Smooth muscle cell (in vitro differentiated cells): ENCODE results near the gene ZSCAN29. TPM values are rescaled to one million over a fixed set of nuclear protein-coding genes. Genes with fewer than 3 reads are reported as not detected.

Experiments used
- DNase-seq: peaks from one replicate; lab custom pipeline; 2025; ENCODE audit not compliant: unreplicated experiment; lab: John Stamatoyannopoulos, UW
- H2AFZ ChIP-seq: fragments of 200-600 bp; sonication (generic); 2 replicates; pipeline ENCODE4 v1.6.0; 2016; ENCODE audit warnings: antibody characterized with exemption, low read depth, mild to moderate bottlenecking
- H3F3A ChIP-seq: fragments of 200-600 bp; sonication (generic); 2 replicates; pipeline ENCODE4 v1.6.0; 2017; ENCODE audit warnings: antibody characterized with exemption, low read depth
- H3K27ac ChIP-seq: fragments of 200-600 bp; sonication (generic); 2 replicates; pipeline ENCODE4 v1.5.1; 2016; ENCODE audit warnings: low read depth, mild to moderate bottlenecking
- H3K27me3 ChIP-seq: fragments of 200-600 bp; sonication (generic); 2 replicates; pipeline ENCODE4 v1.6.1; 2016; ENCODE audit warnings: low read depth, mild to moderate bottlenecking
- H3K36me3 ChIP-seq: fragments of 200-600 bp; sonication (generic); 2 replicates; pipeline ENCODE4 v1.5.1; 2016; ENCODE audit warnings: low read depth
- H3K4me1 ChIP-seq: fragments of 200-600 bp; sonication (generic); 2 replicates; pipeline ENCODE4 v1.5.1; 2016; ENCODE audit warnings: low read depth
- H3K4me2 ChIP-seq: fragments of 200-600 bp; sonication (generic); 2 replicates; pipeline ENCODE4 v1.6.0; 2016; ENCODE audit warnings: mild to moderate bottlenecking
- H3K4me3 ChIP-seq: fragments of 200-600 bp; sonication (generic); 2 replicates; pipeline ENCODE4 v1.5.1; 2016; ENCODE audit warnings: mild to moderate bottlenecking
- H3K79me2 ChIP-seq: fragments of 200-600 bp; sonication (generic); 2 replicates; pipeline ENCODE4 v1.6.0; 2016; ENCODE audit warnings: low read depth, mild to moderate bottlenecking
- H3K9ac ChIP-seq: fragments of 200-600 bp; sonication (generic); 2 replicates; pipeline ENCODE4 v1.6.0; 2016; ENCODE audit warnings: low read depth
- H3K9me3 ChIP-seq: fragments of 200-600 bp; sonication (generic); replicated peaks from 2 replicates; pipeline ENCODE4 v1.5.1; 2016; ENCODE audit warnings: low read depth
- H4K20me1 ChIP-seq: fragments of 200-600 bp; sonication (generic); 2 replicates; pipeline ENCODE4 v1.6.0; 2016; ENCODE audit warnings: low read depth
- WGBS: methylation state at CpG from one replicate; pipeline ENCODE4 v1.1.7; 2016; ENCODE audit warnings: low lambda C conversion rate; 5-methylcytosine and 5-hydroxymethylcytosine counted together
- polyA plus RNA-seq: library from polyadenylated mRNA; unstranded; fragments of >200 nt; fragmentation: Nextera tagmentation; extraction: Ambion mirVana; gene quantifications from 2 replicates; pipeline ENCODE4 v1.2.1, GENCODE V29; 2016
- total RNA-seq: library from RNA; depleted of rRNA; stranded (reverse); fragments of >200 nt; gene quantifications from 2 replicates; pipeline ENCODE4 v1.2.3, GENCODE V29; 2014
- TF ChIP-seq, protein P1 (sequence below): fragments of 200-600 bp; sonication (generic); IDR thresholded peaks from 2 replicates; pipeline ENCODE4 v1.5.1; 2017; ENCODE audit warnings: borderline replicate concordance, mild to moderate bottlenecking, antibody characterized with exemption; ENCODE audit not compliant: insufficient read depth, poor library complexity, severe bottlenecking

The ZSCAN29 gene
- total and polyA plus RNA-seq, 2 experiments from 2014 or later: 6.3 to 20.9 TPM

DNA sequence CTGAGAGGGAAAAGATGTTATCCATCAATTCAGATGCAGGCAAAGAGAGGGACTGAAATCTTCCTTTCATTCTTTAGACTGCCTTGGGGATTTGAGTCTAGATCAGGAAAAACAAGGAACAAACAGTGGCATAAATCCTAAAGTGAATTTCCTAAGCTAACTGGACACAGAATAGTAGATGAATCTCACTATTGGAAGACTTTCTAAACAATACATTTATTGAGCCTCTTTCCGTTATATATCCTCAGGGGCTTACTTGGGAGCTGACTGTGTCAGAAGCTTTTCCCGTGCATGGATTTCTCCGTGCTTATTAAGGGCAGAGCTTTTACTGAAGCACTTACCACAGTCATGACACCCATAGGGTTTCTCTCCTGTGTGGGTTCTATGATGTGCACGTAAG, 10.0 kb downstream of the ZSCAN29 start:
- H3K36me3 ChIP-seq: peaks cover 68% of the 10 kb centered on the region
- H3K9me3 ChIP-seq: peaks cover 50% of the 10 kb centered on the region
- WGBS: 84% methylated on average over 4 of the region's 4 CpGs
- H3K27ac ChIP-seq: no peak overlapping the region
- no peak overlapping the region for H3K4me2 ChIP-seq
- no peaks in the 10 kb centered on the region for H4K20me1 ChIP-seq
- no peaks in the 10 kb centered on the region for H3F3A ChIP-seq
- TF ChIP-seq, protein P1, sequence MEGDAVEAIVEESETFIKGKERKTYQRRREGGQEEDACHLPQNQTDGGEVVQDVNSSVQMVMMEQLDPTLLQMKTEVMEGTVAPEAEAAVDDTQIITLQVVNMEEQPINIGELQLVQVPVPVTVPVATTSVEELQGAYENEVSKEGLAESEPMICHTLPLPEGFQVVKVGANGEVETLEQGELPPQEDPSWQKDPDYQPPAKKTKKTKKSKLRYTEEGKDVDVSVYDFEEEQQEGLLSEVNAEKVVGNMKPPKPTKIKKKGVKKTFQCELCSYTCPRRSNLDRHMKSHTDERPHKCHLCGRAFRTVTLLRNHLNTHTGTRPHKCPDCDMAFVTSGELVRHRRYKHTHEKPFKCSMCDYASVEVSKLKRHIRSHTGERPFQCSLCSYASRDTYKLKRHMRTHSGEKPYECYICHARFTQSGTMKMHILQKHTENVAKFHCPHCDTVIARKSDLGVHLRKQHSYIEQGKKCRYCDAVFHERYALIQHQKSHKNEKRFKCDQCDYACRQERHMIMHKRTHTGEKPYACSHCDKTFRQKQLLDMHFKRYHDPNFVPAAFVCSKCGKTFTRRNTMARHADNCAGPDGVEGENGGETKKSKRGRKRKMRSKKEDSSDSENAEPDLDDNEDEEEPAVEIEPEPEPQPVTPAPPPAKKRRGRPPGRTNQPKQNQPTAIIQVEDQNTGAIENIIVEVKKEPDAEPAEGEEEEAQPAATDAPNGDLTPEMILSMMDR: no peak
- H3K79me2 ChIP-seq: peaks cover 10% of the 10 kb centered on the region
- H3K9ac ChIP-seq: no peak overlapping the region
- no peak overlapping the region for H3K4me3 ChIP-seq
- no peaks in the 10 kb centered on the region for H3K4me1 ChIP-seq
- DNase-seq: no peak
- no peak overlapping the region for H2AFZ ChIP-seq
- H3K27me3 ChIP-seq: no peaks in the 10 kb centered on the region

GRCh38 chr15:43352693-43353382, 18.0 kb downstream of the ZSCAN29 start:
- WGBS: 93% methylated on average over 2 of the region's 2 CpGs
- Histone ChIP-seq H3K4me1 (no peaks in the 10 kb centered on the region), H3K27me3 (no peaks in the 10 kb centered on the region), H3F3A (no peaks in the 10 kb centered on the region), H2AFZ (no peak overlapping the region), H3K9me3 (no peaks in the 10 kb centered on the region), H3K9ac (no peak overlapping the region), H3K4me2 (no peak overlapping the region), H4K20me1 (no peaks in the 10 kb centered on the region), H3K36me3 (peaks cover 16% of the 10 kb centered on the region), H3K4me3 (no peak overlapping the region), H3K27ac (no peak overlapping the region), H3K79me2 (no peaks in the 10 kb centered on the region)
- DNase-seq: no peak
- TF ChIP-seq, protein P1: no peak

- H2AFZ ChIP-seq: no peak overlapping the region
- H4K20me1 ChIP-seq: no peaks in the 10 kb centered on the region
- TF ChIP-seq, protein P1: no peak
- no peaks in the 10 kb centered on the region for H3K27me3 ChIP-seq
- H3F3A ChIP-seq: no peaks in the 10 kb centered on the region
- no peaks in the 10 kb centered on the region for H3K79me2 ChIP-seq
- H3K27ac ChIP-seq: no peak overlapping the region
- no peak overlapping the region for H3K4me2 ChIP-seq
- H3K9ac ChIP-seq: no peak overlapping the region
- H3K9me3 ChIP-seq: no peaks in the 10 kb centered on the region
- DNase-seq: no peak
- no peak overlapping the region for H3K4me3 ChIP-seq
- H3K4me1 ChIP-seq: no peaks in the 10 kb centered on the region
- peaks cover 26% of the 10 kb centered on the region for H3K36me3 ChIP-seq
- WGBS: 94% methylated on average over 3 of the region's 3 CpGs
These were observed 23.7 kb downstream of the ZSCAN29 start for GRCh38 chr15:43347114-43347513.

DNA sequence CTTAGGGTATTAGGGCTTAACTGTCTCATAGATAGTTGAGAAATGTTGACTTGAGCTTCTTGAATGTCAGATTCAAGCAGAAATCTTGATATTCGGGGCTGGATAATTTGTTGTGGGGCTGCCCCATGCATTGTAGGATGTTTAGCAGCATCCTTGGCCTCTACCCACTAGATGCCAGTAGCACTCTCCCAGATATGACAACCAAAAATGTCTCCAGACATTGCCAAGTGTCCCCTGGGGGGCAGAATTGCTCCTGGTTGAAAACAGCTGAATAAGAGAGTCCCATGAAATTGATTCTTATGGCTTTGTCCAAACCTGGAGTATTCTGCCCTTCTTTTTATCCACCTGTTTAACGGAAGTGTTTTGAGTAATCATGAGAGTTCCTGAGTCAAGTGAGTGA, 24.5 kb downstream of the ZSCAN29 start:
- WGBS: 100% methylated on average over 2 of the region's 2 CpGs

More for the DNA sequence above, 24.5 kb downstream of the ZSCAN29 start:
- no peak overlapping the region for H3K9ac ChIP-seq
- H3K36me3 ChIP-seq: peaks cover 22% of the 10 kb centered on the region
- H2AFZ ChIP-seq: no peak overlapping the region
- no peaks in the 10 kb centered on the region for H4K20me1 ChIP-seq
- no peak overlapping the region for H3K27ac ChIP-seq
- no peak overlapping the region for H3K4me3 ChIP-seq
- no peaks in the 10 kb centered on the region for H3K79me2 ChIP-seq
- no peak for DNase-seq
- H3K27me3 ChIP-seq: no peaks in the 10 kb centered on the region
- no peaks in the 10 kb centered on the region for H3K4me1 ChIP-seq
- TF ChIP-seq, protein P1: no peak
- no peaks in the 10 kb centered on the region for H3K9me3 ChIP-seq
- H3F3A ChIP-seq: no peaks in the 10 kb centered on the region
- H3K4me2 ChIP-seq: no peak overlapping the region
